Measurements from ENCODE around the gene CLINT1. TPM values are rescaled to one million over a fixed set of nuclear protein-coding genes. Genes with fewer than 3 reads are reported as not detected.

Gene CLINT1
- total RNA-seq, 1 donor from 2014 or later, result 72.9 TPM

- no peak for DNase-seq (ENCODE audit: low spot score)
- no peak for TF ChIP-seq CTCF (IDR thresholded peaks at IDR 0.05; ENCODE audit: unreplicated experiment)
- H3K4me3 Mint-ChIP-seq (ENCODE audit: unreplicated experiment), result no peak overlapping the region
- no peaks in the 10 kb centered on the region for H3K4me1 Mint-ChIP-seq (ENCODE audit: unreplicated experiment)
- H3K36me3 Mint-ChIP-seq (ENCODE audit: low read depth, unreplicated experiment), result peaks cover 6% of the 10 kb centered on the region
- peaks cover 2% of the 10 kb centered on the region for H3K27me3 Mint-ChIP-seq (ENCODE audit: unreplicated experiment)
- H3K9me3 Mint-ChIP-seq (ENCODE audit: unreplicated experiment), result no peaks in the 10 kb centered on the region
- H3K27ac Mint-ChIP-seq (ENCODE audit: unreplicated experiment), result no peak overlapping the region
These were observed 40.6 kb downstream of the CLINT1 start for GRCh38 chr5:157818368-157818767.

GRCh38 chr5:157817928-157818327, 41.0 kb downstream of the CLINT1 start:
- no peaks in the 10 kb centered on the region for H3K4me1 Mint-ChIP-seq (ENCODE audit: unreplicated experiment)
- DNase-seq (ENCODE audit: low spot score), result no peak
- H3K27me3 Mint-ChIP-seq (ENCODE audit: unreplicated experiment), result peaks cover 2% of the 10 kb centered on the region
- no peaks in the 10 kb centered on the region for H3K9me3 Mint-ChIP-seq (ENCODE audit: unreplicated experiment)
- no peak overlapping the region for H3K27ac Mint-ChIP-seq (ENCODE audit: unreplicated experiment)
- peaks cover 6% of the 10 kb centered on the region for H3K36me3 Mint-ChIP-seq (ENCODE audit: low read depth, unreplicated experiment)
- no peak for TF ChIP-seq CTCF (IDR thresholded peaks at IDR 0.05; ENCODE audit: unreplicated experiment)
- no peak overlapping the region for H3K4me3 Mint-ChIP-seq (ENCODE audit: unreplicated experiment)

- TF ChIP-seq CTCF (IDR thresholded peaks at IDR 0.05; ENCODE audit: unreplicated experiment), result no peak
These were observed 41.6 kb downstream of the CLINT1 start for GRCh38 chr5:157817387-157817702.

GRCh38 chr5:157816682-157817386, 42.1 kb downstream of the CLINT1 start:
- H3K9me3 Mint-ChIP-seq (ENCODE audit: unreplicated experiment), result no peaks in the 10 kb centered on the region
- H3K4me3 Mint-ChIP-seq (ENCODE audit: unreplicated experiment), result no peak overlapping the region
- peaks cover 6% of the 10 kb centered on the region for H3K36me3 Mint-ChIP-seq (ENCODE audit: low read depth, unreplicated experiment)
- H3K27ac Mint-ChIP-seq (ENCODE audit: unreplicated experiment), result no peak overlapping the region
- TF ChIP-seq CTCF (IDR thresholded peaks at IDR 0.05; ENCODE audit: unreplicated experiment), result peak; percentile 64
- H3K27me3 Mint-ChIP-seq (ENCODE audit: unreplicated experiment), result peaks cover 1% of the 10 kb centered on the region
- DNase-seq (ENCODE audit: low spot score), result no peak
- no peaks in the 10 kb centered on the region for H3K4me1 Mint-ChIP-seq (ENCODE audit: unreplicated experiment)

More at GRCh38 chr5:157817387-157817702, 41.6 kb downstream of the CLINT1 start:
- Mint-ChIP-seq H3K36me3 (ENCODE audit: low read depth, unreplicated experiment) (peaks cover 6% of the 10 kb centered on the region), H3K4me3 (ENCODE audit: unreplicated experiment) (no peak overlapping the region), H3K9me3 (ENCODE audit: unreplicated experiment) (no peaks in the 10 kb centered on the region), H3K27ac (ENCODE audit: unreplicated experiment) (no peak overlapping the region), H3K27me3 (ENCODE audit: unreplicated experiment) (peaks cover 2% of the 10 kb centered on the region), H3K4me1 (ENCODE audit: unreplicated experiment) (no peaks in the 10 kb centered on the region)
- no peak for DNase-seq (ENCODE audit: low spot score)

GRCh38 chr5:157812086-157812485, 46.9 kb downstream of the CLINT1 start:
- no peak for DNase-seq (ENCODE audit: low spot score)
- TF ChIP-seq CTCF (IDR thresholded peaks at IDR 0.05; ENCODE audit: unreplicated experiment), result no peak
- H3K4me3 Mint-ChIP-seq (ENCODE audit: unreplicated experiment), result no peak overlapping the region
- H3K36me3 Mint-ChIP-seq (ENCODE audit: low read depth, unreplicated experiment), result peaks cover 10% of the 10 kb centered on the region
- no peaks in the 10 kb centered on the region for H3K4me1 Mint-ChIP-seq (ENCODE audit: unreplicated experiment)
- H3K27me3 Mint-ChIP-seq (ENCODE audit: unreplicated experiment), result no peaks in the 10 kb centered on the region
- H3K9me3 Mint-ChIP-seq (ENCODE audit: unreplicated experiment), result no peaks in the 10 kb centered on the region
- no peak overlapping the region for H3K27ac Mint-ChIP-seq (ENCODE audit: unreplicated experiment)
